Neural cell (in vitro differentiated cells): ENCODE measurements around the gene GAPDHS. TPM values are rescaled to one million over a fixed set of nuclear protein-coding genes. Genes with fewer than 3 reads are reported as not detected.

Source experiments
- H2AFZ ChIP-seq: fragments of 200-600, 300-800 bp; sonication (generic), shearing (Covaris generic); 2 replicates; pipeline ENCODE4 v1.6.0; 2014; ENCODE audit warnings: low read depth, mild to moderate bottlenecking, antibody characterized with exemption, low read length, moderate library complexity
- H3F3A ChIP-seq: fragments of 200-600 bp; shearing (Covaris generic); 2 replicates; pipeline ENCODE4 v1.6.1; 2016; ENCODE audit warnings: mild to moderate bottlenecking, moderate library complexity, mixed read lengths, antibody characterized with exemption, low read length; ENCODE audit not compliant: insufficient read depth, poor library complexity, severe bottlenecking
- H3K27ac ChIP-seq: fragments of 200-600, 300-800 bp; sonication (generic), shearing (Covaris generic); 2 replicates; pipeline ENCODE4 v1.5.1; 2014; ENCODE audit warnings: mild to moderate bottlenecking, low read length, moderate library complexity
- H3K27me3 ChIP-seq: fragments of 300-800, 200-600 bp; sonication (generic), shearing (Covaris generic); 2 replicates; pipeline ENCODE4 v1.6.0; 2014; ENCODE audit warnings: mild to moderate bottlenecking, low read depth, low read length, moderate library complexity; ENCODE audit not compliant: insufficient read depth
- H3K36me3 ChIP-seq: fragments of 300-800, 200-600 bp; sonication (generic), shearing (Covaris generic); 2 replicates; pipeline ENCODE4 v1.5.1; 2014; ENCODE audit warnings: mild to moderate bottlenecking, antibody characterized with exemption, low read length, moderate library complexity; ENCODE audit not compliant: insufficient read depth
- H3K4me2 ChIP-seq: fragments of 300-800, 200-600 bp; sonication (generic), shearing (Covaris generic); 2 replicates; pipeline ENCODE4 v1.6.0; 2014; ENCODE audit warnings: mild to moderate bottlenecking, low read length
- H3K4me3 ChIP-seq: fragments of 300-800, 200-600 bp; sonication (generic), shearing (Covaris generic); 2 replicates; pipeline ENCODE4 v1.5.1; 2014; ENCODE audit warnings: mild to moderate bottlenecking, low read length, moderate library complexity
- H3K79me2 ChIP-seq: fragments of 200-600 bp; shearing (Covaris generic); replicated peaks from 2 replicates; pipeline ENCODE4 v1.6.0; 2014; ENCODE audit warnings: mild to moderate bottlenecking, low read length, moderate library complexity; ENCODE audit not compliant: insufficient read depth
- H3K9ac ChIP-seq: fragments of 300-800, 200-600 bp; sonication (generic), shearing (Covaris generic); 2 replicates; pipeline ENCODE4 v1.6.1; 2016; ENCODE audit warnings: mild to moderate bottlenecking, low read length, mixed read lengths
- H3K9me2 ChIP-seq: fragments of 200-600 bp; shearing (Covaris generic); 2 replicates; pipeline ENCODE4 v1.6.1; 2016; ENCODE audit warnings: mild to moderate bottlenecking, low read length, mixed read lengths; ENCODE audit not compliant: insufficient read depth
- H3K9me3 ChIP-seq: fragments of 200-600, 300-800 bp; sonication (generic), shearing (Covaris generic); 2 replicates; pipeline ENCODE4 v1.6.1; 2016; ENCODE audit warnings: mild to moderate bottlenecking, mixed run types, low read length, moderate library complexity, mixed read lengths
- H4K20me1 ChIP-seq: fragments of 200-600 bp; shearing (Covaris generic); 2 replicates; pipeline ENCODE4 v1.6.1; 2016; ENCODE audit warnings: mild to moderate bottlenecking, mixed run types; ENCODE audit not compliant: insufficient read depth
- EP300 ChIP-seq: fragments of 450-650 bp; conservative IDR thresholded peaks from 2 replicates; pipeline ENCODE4 v1.6.1; 2014; ENCODE audit warnings: antibody characterized with exemption, mild to moderate bottlenecking, moderate library complexity; ENCODE audit not compliant: poor library complexity, severe bottlenecking
- EZH2 ChIP-seq: fragments of 200-600, 300-800 bp; shearing (Covaris generic), sonication (generic); IDR thresholded peaks from 2 replicates; pipeline ENCODE4 v1.6.1; 2014; ENCODE audit warnings: antibody characterized with exemption, low read length, borderline replicate concordance, mild to moderate bottlenecking; ENCODE audit not compliant: insufficient read depth, poor library complexity, severe bottlenecking
- MXI1 ChIP-seq: fragments of 450-650 bp; conservative IDR thresholded peaks from 2 replicates; pipeline ENCODE4 v1.6.1; 2014; ENCODE audit warnings: antibody characterized with exemption, mild to moderate bottlenecking; ENCODE audit not compliant: poor library complexity, severe bottlenecking
- POLR2AphosphoS5 ChIP-seq: IDR thresholded peaks from 2 replicates; pipeline ENCODE4 v1.6.1; 2012
- RAD21 ChIP-seq: fragments of 450-650 bp; conservative IDR thresholded peaks from 2 replicates; pipeline ENCODE4 v1.6.1; 2014; ENCODE audit warnings: antibody characterized with exemption, mild to moderate bottlenecking, moderate library complexity
- SMC3 ChIP-seq: fragments of 450-650 bp; conservative IDR thresholded peaks from 2 replicates; pipeline ENCODE4 v1.6.1; 2014; ENCODE audit warnings: antibody characterized with exemption, mild to moderate bottlenecking, moderate library complexity; ENCODE audit not compliant: poor library complexity
- TAF1 ChIP-seq: IDR thresholded peaks from 2 replicates; pipeline ENCODE4 v1.6.1; 2012; ENCODE audit warnings: low read depth
- polyA plus RNA-seq: library from polyadenylated mRNA; depleted of rRNA; stranded (reverse); fragments of >200 nt; gene quantifications from 2 replicates; pipeline ENCODE4 v1.2.3, GENCODE V29; 2014
- TF ChIP-seq, protein P1 (sequence below): fragments of 450-650 bp; IDR thresholded peaks from 2 replicates; pipeline ENCODE4 v1.5.1; 2014; ENCODE audit warnings: antibody characterized with exemption, mild to moderate bottlenecking, moderate library complexity; ENCODE audit not compliant: poor library complexity, severe bottlenecking
- TF ChIP-seq, protein P2 (sequence below): IDR thresholded peaks from 2 replicates; pipeline ENCODE4 v1.6.1; 2012; ENCODE audit warnings: borderline replicate concordance

GAPDHS gene
- polyA plus RNA-seq, 1 donor from 2014 or later: not detected

DNA sequence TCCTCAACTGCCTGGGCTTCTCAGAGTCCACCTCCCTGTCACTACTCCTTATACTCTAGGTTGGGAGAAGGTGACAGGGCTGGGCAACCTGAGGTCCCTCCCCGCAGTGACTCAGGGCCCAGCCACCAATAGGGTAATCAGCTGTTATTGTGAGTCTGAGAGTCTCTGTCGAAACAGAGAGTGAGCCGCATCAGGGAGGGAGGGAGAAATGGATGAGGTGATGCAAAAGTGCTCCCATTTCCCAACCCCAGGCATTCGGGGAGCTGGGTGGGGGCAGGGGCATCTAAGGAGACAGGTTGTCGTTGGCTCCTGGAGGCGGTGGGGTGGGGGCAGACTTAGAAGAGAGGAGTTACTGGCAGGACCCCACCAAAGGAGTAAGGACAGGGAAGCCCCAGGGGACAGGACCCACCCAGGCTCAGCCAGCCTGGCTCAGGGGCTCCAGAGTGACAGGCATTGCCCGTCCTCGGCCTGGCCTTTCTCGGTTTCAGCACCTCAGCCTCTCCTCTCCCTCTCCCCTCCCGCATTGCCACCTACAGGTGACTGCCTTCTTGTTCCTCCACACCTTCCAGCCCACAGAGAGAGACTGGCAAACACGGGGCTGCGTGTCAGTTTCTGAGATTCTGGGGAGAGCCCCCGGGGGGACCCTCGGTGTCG is 19.5 kb upstream of the GAPDHS start, which contains the start of gene DMKN:
DMKN (minus strand) TSS at position 22 of the 654 bp plus-strand sequence. CDS start 174 bp downstream, outside the sequence.
- no peak within 1 kb of the TSS for H3K4me3 ChIP-seq
- H4K20me1 ChIP-seq: no peaks in the 10 kb centered on the region
- H3K36me3 ChIP-seq: no peaks in the 10 kb centered on the region
- no peak for TF ChIP-seq TAF1
- no peak for TF ChIP-seq EZH2
- TF ChIP-seq, protein P1, sequence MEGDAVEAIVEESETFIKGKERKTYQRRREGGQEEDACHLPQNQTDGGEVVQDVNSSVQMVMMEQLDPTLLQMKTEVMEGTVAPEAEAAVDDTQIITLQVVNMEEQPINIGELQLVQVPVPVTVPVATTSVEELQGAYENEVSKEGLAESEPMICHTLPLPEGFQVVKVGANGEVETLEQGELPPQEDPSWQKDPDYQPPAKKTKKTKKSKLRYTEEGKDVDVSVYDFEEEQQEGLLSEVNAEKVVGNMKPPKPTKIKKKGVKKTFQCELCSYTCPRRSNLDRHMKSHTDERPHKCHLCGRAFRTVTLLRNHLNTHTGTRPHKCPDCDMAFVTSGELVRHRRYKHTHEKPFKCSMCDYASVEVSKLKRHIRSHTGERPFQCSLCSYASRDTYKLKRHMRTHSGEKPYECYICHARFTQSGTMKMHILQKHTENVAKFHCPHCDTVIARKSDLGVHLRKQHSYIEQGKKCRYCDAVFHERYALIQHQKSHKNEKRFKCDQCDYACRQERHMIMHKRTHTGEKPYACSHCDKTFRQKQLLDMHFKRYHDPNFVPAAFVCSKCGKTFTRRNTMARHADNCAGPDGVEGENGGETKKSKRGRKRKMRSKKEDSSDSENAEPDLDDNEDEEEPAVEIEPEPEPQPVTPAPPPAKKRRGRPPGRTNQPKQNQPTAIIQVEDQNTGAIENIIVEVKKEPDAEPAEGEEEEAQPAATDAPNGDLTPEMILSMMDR: no peak
- TF ChIP-seq RAD21: no peak
- TF ChIP-seq MXI1: no peak
- TF ChIP-seq, protein P2, sequence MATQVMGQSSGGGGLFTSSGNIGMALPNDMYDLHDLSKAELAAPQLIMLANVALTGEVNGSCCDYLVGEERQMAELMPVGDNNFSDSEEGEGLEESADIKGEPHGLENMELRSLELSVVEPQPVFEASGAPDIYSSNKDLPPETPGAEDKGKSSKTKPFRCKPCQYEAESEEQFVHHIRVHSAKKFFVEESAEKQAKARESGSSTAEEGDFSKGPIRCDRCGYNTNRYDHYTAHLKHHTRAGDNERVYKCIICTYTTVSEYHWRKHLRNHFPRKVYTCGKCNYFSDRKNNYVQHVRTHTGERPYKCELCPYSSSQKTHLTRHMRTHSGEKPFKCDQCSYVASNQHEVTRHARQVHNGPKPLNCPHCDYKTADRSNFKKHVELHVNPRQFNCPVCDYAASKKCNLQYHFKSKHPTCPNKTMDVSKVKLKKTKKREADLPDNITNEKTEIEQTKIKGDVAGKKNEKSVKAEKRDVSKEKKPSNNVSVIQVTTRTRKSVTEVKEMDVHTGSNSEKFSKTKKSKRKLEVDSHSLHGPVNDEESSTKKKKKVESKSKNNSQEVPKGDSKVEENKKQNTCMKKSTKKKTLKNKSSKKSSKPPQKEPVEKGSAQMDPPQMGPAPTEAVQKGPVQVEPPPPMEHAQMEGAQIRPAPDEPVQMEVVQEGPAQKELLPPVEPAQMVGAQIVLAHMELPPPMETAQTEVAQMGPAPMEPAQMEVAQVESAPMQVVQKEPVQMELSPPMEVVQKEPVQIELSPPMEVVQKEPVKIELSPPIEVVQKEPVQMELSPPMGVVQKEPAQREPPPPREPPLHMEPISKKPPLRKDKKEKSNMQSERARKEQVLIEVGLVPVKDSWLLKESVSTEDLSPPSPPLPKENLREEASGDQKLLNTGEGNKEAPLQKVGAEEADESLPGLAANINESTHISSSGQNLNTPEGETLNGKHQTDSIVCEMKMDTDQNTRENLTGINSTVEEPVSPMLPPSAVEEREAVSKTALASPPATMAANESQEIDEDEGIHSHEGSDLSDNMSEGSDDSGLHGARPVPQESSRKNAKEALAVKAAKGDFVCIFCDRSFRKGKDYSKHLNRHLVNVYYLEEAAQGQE: no peak
- TF ChIP-seq EP300: no peak
- no peak for TF ChIP-seq POLR2AphosphoS5
- TF ChIP-seq SMC3: no peak
- no peaks in the 10 kb centered on the region for H3K79me2 ChIP-seq
- H2AFZ ChIP-seq: no peak within 1 kb of the TSS
- H3K9me3 ChIP-seq: no peaks in the 10 kb centered on the region
- no peaks in the 10 kb centered on the region for H3F3A ChIP-seq
- no peak within 1 kb of the TSS for H3K27ac ChIP-seq
- H3K9ac ChIP-seq: no peak within 1 kb of the TSS
- no peak within 1 kb of the TSS for H3K4me2 ChIP-seq
- H3K27me3 ChIP-seq: peaks cover 31% of the 10 kb centered on the region
- no peaks in the 10 kb centered on the region for H3K9me2 ChIP-seq

DNA sequence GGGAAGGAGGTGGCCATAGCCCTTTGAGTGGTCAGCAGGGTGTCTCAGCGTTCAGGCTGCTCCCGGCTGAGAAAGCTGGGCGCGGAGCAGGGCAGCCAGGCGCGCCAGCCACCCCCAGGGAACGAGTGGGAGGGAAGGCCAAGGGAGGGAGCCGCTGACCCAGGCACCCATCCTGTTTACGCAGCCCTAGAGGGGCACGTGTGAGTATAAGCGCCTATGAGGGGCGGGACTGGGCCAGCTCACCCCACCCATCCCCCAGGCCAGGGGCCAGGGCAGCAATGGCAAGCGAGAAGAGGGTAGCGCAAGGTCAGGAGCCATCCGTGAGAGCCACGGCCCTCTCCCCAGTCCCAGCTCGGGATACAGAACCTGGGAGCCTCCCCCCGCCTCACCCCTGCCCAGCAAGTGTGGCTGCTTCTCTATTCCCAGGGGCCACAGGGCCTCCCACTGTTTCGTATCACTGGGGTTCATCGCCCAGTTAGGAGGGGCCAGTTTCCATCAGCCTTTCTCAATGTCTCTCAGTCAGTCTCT is 18.9 kb upstream of the GAPDHS start:
- H3K79me2 ChIP-seq: no peaks in the 10 kb centered on the region
- no peak overlapping the region for H3K9ac ChIP-seq
- H3K4me2 ChIP-seq: no peak overlapping the region
- H3F3A ChIP-seq: no peaks in the 10 kb centered on the region
- no peak overlapping the region for H3K4me3 ChIP-seq
- H3K36me3 ChIP-seq: no peaks in the 10 kb centered on the region
- H3K27ac ChIP-seq: no peak overlapping the region
- H3K27me3 ChIP-seq: peaks cover 25% of the 10 kb centered on the region
- TF ChIP-seq EP300 (no peak), RAD21 (no peak), MXI1 (no peak), TAF1 (no peak), EZH2 (no peak), SMC3 (no peak), POLR2AphosphoS5 (no peak)
- TF ChIP-seq, protein P2: no peak
- TF ChIP-seq, protein P1: no peak
- H3K9me2 ChIP-seq: no peaks in the 10 kb centered on the region
- H3K9me3 ChIP-seq: no peaks in the 10 kb centered on the region
- no peaks in the 10 kb centered on the region for H4K20me1 ChIP-seq
- H2AFZ ChIP-seq: no peak overlapping the region
